Measurements from ENCODE around the gene CALM1.
"Not testable (repeated sequence)": the region's sequence is repeated elsewhere in the genome, so short reads cannot be mapped to it uniquely, and the experiment has no call there.

CALM1 gene

DNA sequence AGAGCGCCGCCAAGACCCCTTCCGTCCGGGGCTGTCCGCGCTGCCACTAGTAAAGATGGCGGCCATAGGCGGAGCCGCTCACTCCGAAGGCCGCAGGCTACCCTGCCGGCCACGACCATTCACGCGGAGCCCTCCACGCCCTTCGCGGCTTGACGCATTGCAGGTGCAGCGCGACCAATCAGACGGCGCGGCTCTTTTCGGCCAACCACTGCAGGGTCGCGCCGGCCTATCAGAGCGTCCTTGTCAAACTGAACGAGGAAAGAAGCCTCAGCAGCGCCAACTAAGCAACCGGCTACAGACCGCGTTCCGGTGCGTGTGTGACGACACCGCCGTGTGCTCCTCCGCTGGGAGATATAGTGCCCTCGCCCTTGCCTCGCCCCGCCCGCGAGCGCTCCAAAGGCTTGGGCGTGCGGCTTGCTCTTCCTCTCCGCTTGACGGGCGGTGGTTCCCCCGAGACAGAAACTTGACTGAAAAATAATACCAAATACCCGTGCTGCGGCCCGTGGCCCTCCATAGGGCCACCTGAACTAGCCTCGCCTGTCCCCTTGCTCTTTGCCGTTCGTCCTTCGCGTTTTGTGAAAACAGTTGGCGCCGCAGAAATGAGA lies 13.6 kb upstream of the CALM1 start:
- DNase-seq (ENCODE audit: low read depth in 1 of 2, low spot score in 1 of 2), result peak; percentile 93 to 97

DNA sequence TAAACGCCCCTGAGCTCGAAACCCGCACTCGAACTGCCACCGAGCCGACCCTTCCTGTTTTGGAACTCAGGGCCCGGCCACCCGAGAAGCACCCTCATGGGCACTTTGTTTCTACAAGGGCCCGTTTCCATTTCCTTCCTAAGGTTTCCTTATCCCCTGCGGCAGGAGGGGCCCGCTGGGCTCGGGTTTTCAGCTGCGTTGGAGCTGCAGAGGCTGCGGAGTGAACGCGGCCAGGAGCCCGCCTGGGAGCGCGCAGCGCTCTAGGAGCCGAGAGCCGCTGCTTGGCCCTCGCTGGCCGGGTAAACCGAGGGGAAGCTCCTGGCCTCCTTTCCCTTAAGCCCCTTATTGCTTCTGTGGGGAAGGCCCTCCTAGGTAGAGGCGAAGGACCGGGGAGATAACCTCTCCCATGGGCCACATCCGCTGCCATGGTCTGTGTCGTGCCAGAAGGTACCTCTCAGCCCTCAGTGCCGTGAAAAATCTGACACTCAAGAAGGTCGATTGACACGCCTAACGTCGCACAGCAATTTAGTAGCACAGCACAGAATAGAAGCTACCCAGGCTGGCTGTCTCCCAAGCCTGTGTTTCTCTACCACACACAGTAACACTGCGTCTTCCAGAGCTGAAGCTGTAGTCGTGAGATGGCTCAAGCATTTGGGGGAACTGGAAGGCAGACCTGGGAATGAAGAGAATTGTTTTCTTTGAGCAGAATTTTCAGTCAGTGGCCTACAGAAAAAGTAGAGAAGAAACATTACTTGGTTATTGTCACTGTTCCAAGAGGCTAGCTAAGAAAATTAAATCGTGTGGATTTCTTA lies 12.9 kb upstream of the CALM1 start:
- DNase-seq (ENCODE audit: low read depth in 1 of 2, low spot score in 1 of 2), result peak; percentile 38 to 56

DNA sequence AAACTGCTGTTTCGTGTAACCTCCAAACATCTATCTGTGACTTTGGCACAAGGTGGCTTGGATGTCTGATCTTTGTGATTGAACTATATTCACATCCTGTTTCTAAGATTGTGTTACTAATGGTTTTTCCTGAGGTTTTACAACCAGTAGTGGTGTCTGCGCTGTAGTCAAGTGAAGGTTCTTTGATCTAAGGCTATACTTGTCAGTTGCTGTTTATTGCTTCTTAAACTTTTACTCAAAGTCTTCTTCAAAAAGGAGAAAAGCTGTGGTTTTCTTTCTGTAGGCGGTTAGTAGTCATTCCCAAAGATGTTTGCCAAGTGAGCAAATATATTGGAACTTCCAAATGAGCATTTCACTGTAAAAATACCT lies 12.3 kb upstream of the CALM1 start:
- DNase-seq (ENCODE audit: low read depth in 1 of 2, low spot score in 1 of 2), result no peak

DNA sequence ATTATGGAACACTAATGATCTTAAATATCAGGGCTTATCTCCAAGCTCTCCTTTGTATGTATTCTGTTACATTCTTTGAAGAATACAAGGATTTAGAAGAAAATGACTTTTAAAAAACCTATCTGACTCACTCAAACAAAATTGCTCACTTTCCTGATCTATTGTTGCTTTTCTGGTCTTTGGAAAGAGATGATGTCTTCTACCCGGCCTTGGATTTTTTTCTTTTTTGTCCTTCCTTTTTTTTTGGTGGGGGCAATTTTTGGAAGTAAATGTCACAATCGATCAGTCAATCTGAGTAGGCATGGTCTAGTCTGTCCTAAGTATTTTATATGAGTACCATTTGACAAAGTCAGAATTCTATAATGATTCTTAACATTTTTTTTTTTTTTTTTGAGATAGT lies 10.5 kb upstream of the CALM1 start:
- DNase-seq (ENCODE audit: low read depth in 1 of 2, low spot score in 1 of 2), result no peak

DNA sequence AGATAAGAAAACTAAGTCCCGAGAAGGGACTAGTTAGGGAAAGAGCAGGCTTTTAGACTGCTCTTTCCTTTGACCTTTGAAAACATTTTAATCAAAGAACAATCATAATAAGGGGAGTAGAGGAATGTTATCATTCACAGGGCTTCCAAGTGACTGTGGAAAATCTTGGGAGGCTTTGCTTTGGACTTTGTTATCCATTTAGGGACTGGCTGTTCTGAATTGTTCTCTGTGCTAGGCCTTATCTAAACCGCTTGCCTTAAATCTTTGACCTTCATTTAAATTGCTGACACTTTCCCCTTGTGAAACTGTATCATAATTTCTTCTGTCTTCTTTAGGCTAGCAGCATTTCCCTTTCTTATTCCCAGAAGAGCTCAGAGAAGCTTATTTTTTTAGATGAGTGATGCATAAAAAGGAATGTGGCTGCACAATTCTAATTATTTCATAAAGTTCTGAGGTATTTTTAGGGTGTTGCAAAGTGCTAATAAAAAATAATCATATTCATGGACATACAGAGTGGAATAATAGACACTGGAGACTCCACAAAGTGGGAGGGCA lies 9.5 kb upstream of the CALM1 start:
- no peak for DNase-seq (ENCODE audit: low read depth in 1 of 2, low spot score in 1 of 2)

DNA sequence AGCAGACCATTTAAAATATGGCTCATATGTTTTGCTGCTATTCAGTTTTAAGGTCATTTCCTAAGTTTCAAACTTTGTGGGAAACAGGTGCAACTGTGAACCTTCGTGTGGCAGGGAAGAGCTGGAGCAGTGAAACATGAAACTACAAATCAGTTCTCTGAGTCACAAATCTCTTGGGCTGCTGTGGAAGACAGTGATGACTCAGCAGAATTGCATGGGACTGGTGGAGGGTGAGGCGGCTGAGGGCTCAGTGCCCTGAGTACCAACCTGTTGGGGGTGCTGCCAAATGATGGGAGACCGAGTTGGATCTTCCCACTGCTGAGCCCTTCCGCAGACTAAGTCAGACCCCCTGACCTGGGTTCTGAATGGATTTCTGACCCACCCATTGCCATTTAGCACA lies 8.4 kb upstream of the CALM1 start:
- no peak for DNase-seq (ENCODE audit: low read depth in 1 of 2, low spot score in 1 of 2)

DNA sequence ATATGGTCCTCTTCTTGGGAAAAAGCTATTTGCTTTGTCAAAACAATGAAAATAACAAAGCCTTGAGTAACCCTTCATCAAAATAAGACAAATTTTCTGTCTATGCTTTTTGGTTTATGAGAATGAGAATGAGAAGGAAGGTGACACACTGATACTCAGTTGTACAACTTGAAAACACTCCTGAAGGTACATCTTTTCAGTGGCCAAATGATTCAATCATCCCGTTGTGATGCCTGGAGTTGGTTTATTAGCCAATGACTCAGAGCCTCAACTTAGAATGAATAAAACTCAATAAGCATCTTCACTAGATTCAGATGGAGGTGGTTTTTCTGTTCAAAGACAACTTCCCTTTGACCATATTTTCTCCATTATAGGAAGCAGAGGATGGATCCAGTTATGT lies 7.8 kb upstream of the CALM1 start:
- no peak for DNase-seq (ENCODE audit: low read depth in 1 of 2, low spot score in 1 of 2)

DNA sequence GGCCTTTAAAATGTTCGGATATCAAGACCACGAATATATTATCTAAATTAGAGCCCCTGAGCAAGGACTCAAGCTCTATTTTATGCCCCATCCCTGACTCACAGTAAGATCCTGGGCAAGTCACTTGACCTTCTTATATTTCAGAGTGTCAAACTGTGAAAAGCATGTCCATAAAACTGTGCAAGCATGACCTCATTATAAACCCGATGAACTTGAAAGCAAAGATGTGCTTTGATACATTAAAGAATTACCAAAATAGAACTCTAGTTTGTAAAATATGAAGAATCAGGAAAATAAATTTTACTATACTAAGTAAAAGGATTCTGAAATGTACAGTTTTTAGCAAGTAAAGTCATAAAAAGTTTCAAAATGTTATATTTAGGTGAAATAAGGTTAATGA lies 2.9 kb upstream of the CALM1 start:
- no peak for DNase-seq (ENCODE audit: low read depth in 1 of 2, low spot score in 1 of 2)

DNA sequence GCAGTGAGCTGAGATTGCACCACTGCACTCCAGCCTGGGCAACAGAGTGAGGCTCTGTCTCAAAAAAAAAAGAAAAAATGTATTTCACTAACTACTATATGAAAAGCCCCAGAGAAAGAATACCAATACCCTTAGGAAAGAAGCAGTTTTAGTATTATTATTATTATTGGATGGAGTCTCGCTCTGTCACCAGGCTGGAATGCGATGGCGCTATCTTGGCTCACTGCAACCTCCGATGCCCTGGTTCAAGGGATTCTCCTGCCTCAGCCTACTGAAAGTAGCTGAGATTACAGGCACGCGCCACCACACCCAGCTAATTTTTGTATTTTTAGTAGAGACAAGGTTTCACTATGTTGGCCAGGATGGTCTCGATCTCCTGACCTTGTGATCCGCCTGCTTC lies 2.0 kb upstream of the CALM1 start:
- not testable (repeated sequence) for DNase-seq (ENCODE audit: low read depth in 1 of 2, low spot score in 1 of 2)

DNA sequence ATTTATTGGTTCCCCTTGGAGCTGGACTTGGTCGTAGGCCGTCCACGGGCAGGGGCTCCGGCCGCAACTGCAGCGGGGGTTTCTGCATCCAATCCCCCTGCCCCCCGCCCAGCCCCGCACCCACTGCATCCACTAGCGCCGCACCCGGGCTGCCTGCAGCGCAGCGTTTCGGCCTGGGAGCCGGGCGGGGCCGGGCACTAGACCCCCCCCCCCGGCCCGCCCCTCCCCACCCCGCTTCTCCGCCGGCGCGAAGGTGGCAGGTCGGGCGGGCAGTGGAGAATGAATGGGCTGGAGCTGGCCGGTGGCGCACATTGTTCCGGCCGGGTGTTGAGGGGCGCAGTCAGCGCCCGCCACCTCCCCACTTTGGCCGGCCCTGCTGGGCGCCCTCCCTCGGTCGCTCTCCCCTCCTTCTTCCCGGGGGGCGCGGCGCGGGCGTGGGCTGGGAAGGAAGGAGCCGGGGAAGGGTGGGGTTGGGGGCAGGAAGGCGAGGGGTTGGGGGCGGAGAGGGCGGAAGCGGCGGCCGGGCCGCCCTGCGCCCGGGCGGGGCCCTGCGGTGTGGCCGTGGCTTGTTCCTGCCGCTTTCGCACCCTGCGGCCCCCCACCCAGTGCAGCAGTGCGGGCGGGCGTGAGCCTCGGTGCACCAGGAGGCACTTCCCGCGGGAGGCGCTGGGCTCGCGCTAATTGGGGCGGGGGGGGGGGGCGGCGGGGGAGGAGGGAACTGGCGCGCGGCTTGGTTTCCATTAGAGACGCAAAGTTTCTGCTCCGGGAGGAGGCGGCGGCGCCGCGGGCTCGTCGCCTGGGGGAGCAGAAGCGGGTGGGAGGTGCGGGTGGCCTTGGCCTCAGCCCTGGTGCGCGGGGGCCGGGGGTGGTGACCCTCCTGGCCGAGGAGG lies 841 bp downstream of the CALM1 start:
- DNase-seq (ENCODE audit: low read depth in 1 of 2, low spot score in 1 of 2), result peak; percentile 28 to 54

DNA sequence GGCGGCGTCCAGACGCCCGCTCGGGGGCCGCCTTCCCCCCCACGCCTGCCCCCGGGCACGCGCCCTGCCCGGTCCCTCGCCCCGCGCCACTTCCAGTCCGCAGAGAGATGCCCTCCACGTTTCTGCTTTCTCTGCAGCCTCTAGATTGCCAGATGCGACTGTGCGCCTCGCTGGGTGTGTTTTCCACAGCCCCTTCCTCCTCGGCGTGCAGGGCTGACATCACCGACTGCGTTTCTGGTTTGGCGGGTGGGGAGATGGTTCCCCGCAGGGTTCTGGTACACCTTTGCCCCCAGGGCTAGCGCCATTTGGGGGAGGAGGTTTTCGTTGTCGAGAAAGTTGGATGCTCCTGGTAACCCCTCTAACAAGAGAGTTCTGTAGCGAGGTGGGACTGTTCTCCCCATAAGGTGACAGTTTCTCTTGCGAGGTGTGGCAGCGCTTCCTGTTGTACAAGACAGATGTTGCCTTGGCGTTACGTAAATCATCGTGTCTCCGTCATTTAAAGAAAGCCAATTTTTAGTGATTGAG lies 1.5 kb downstream of the CALM1 start:
- peak; percentile 22 to 32 for DNase-seq (ENCODE audit: low read depth in 1 of 2, low spot score in 1 of 2)

DNA sequence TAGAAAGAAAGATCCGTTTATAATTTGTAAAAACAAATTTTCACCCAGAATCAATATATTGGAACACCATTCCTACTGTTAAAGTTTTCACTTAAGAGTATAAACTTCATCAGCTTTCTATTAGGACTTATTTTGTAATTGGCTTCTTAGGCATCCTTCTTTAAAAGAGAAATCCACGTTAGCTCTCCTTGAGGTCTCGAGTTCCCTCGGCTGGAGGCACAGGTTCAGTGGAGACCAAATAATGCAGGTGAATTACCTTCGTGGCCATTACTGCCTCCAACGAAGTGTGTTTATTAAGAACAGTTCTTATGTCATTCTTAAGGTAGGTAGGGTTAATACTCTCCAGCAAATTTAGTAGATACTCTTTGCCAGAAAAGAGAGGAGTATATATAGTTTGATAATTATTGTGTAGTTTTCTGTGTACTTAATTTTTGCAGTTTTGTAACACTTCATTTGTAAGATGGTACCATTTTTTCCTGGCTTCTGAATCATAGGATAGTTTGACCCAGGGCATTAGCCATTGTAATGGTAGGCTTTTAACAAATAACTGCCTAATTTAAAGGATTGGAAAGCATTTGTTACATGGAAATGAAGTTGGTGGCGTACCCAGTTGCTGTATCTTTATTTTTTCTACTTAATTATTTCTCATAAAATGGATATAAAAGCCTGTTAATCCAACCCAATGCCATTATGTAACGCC lies 2.2 kb downstream of the CALM1 start:
- no peak for DNase-seq (ENCODE audit: low read depth in 1 of 2, low spot score in 1 of 2)

DNA sequence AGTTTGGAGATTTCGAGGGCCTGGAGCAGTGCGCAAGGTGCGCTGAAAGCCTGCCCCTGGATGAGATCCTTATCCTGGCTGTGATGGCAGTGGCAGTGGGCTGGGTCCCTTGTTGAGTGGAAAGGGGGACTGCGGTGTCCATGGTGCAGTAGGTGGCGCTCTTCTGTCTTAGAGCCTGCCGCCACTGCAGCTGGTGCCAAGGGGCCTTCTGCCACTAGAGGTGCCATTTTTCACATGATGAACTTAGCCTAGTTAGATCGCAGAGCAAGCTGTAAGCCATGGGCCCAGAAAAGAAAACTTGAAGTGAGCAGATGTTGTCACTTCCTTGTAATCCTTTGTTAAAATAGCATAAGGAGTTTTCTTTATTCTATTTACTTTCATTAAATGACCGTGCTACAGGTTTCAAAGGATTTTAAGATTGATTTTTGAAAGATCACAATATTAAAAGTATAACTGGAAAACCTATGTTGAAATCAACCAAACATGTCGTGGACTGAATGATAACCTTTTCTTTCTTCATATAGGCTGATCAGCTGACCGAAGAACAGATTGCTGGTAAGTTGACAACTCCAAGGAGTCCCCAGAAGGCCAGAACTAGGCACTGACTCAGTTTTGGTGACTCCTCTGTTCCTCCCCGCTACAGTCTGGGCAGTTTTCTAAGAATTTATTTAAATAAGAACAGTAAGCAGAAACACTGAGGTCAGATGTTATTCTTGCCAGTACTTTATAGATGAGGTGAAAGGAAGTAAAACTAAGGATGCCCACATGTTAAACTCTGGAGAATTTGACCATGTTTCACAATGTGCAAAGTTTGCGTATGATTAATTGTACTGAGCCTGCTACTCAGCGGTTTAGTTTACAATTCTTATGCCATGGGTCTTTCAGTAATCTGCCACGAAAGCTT lies 3.0 kb downstream of the CALM1 start:
- DNase-seq (ENCODE audit: low read depth in 1 of 2, low spot score in 1 of 2), result peak; percentile 60 to 76

DNA sequence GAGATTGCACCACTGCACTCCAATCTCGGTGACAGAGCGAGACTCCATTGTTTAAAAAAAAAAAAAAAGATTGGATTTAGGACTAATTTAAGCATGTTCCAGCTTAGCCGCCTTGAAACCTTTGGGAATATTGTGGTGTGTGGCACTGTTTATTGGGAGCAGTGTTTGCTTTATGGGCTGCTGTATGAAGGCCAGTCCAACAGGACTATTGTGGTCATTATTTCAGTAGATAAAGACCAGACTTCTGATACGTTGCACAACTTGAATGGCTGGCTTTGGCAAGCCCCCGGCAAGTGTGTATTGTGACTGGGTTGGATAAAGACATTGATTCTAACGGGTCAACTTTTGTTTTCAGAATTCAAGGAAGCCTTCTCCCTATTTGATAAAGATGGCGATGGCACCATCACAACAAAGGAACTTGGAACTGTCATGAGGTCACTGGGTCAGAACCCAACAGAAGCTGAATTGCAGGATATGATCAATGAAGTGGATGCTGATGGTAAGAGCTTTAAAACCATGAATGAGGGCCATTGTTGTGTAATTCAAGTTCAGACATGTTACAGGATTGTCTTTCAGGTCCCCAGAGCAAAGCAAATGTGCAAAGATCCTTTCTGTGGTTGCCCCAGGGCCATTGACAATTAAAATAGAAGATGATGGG lies 4.2 kb downstream of the CALM1 start:
- DNase-seq (ENCODE audit: low read depth in 1 of 2, low spot score in 1 of 2), result no peak

DNA sequence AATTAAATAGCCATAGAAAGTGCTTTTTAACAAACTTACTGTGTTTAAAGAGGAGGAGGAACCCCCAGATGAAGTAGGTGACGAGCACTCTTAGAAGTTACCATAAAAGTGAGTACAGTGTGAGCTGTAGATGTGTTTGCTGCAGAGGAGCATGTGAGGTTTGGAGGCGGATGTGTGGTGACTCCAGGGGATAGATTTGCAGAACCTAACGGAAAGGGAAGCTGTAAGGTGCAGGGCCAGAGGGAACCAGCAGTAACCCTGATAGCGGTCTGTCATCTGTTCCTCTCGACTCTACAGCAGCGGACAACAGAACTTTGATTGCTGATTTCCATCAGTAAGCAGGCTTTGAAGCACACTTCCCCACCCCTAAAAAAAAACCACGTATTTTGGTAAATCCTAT lies 5.2 kb downstream of the CALM1 start:
- DNase-seq (ENCODE audit: low read depth in 1 of 2, low spot score in 1 of 2), result no peak

DNA sequence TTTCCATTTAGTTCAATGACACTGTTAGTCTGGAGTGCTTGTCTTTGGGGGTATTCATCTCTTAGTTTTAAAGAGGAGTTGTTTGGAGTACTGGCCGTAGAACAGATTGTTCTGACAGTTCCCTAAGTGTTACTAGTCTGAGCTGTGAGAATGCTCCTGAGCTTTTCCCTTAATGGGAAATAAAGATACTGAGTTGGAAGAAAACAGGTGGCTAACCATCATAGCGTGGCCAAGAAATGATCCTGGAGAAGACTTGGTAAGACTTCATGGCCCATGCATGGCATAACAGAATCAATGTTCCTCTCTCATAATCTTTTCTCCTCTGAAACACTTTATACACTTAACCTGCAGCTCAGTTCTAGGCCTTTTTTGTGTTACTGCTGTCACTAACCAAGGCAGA lies 6.2 kb downstream of the CALM1 start:
- no peak for DNase-seq (ENCODE audit: low read depth in 1 of 2, low spot score in 1 of 2)

DNA sequence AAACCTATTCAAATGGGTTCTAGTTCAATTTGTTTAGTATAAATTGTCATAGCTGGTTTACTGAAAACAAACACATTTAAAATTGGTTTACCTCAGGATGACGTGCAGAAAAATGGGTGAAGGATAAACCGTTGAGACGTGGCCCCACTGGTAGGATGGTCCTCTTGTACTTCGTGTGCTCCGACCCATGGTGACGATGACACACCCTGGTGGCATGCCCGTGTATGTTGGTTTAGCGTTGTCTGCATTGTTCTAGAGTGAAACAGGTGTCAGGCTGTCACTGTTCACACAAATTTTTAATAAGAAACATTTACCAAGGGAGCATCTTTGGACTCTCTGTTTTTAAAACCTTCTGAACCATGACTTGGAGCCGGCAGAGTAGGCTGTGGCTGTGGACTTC lies 8.3 kb downstream of the CALM1 start:
- no peak for DNase-seq (ENCODE audit: low read depth in 1 of 2, low spot score in 1 of 2)

DNA sequence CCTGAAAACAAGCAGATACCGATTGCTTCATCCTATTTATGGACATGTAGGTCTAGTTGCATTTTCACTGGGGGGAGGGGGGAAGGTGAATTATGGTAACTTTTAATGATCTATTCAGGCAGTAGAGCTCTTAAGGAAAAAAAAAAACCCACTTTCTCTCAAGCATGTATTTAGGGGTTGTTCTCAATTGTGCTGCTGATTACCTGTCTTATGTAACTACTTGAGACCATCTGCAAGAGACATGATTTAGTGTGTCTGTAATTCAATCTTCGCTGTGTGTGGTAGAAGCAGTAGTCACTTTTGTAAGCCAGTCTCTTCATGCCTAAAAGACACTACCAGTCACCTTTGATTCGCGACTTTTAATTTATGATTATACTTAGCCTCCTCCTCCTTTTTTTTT lies 8.9 kb downstream of the CALM1 start:
- no peak for DNase-seq (ENCODE audit: low read depth in 1 of 2, low spot score in 1 of 2)

DNA sequence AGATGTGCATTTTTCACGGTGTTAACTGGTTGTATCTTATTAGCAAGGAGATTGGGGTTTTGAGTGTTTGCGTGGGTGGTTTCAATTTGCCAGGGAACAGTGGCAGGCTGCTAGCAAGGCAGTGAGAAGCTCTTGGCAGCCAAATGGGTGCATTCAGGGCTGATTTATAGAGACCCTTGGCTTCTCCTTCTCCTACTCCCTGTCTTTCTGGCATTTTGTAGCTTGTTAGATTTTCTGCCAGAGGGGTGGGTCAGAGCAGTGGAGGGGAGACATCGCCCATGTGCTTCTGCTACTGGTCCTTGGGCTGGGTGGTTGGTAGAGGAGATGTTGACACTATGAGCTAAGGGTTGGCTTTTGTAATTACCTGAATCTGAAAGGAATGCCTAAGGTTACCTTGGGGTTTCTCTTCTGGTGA lies 9.6 kb downstream of the CALM1 start:
- DNase-seq (ENCODE audit: low read depth in 1 of 2, low spot score in 1 of 2), result no peak
